Ovary (tissue), 9 donors: Measurements from ENCODE around the gene TTC23. TPM values are rescaled to one million over a fixed set of nuclear protein-coding genes. Genes with fewer than 3 reads are reported as not detected.

Source experiments
- DNase-seq, 5 donors: peaks; one replicate each; pipeline ENCODE4 v3.0.0-alpha.2; 2019 to 2020
- H3K27ac ChIP-seq, 2 donors: fragments of 200-600 bp; one replicate each; pipeline versions ENCODE4 v1.5.1 to v1.8.0; 2019 to 2022
- H3K27me3 ChIP-seq: fragments of 200-600 bp; one replicate; pipeline ENCODE4 v1.8.0; 2022
- H3K36me3 ChIP-seq: fragments of 200-600 bp; sonication (generic); one replicate; pipeline ENCODE4 v1.5.1; 2019
- H3K4me1 ChIP-seq: one replicate; pipeline ENCODE4 v1.8.1; 2013; ENCODE audit warnings: mild to moderate bottlenecking, moderate library complexity; ENCODE audit not compliant: insufficient read depth
- H3K4me3 ChIP-seq: fragments of 200-600 bp; sonication (generic); one replicate; pipeline ENCODE4 v1.5.1; 2017
- H3K9me3 ChIP-seq, 2 donors: fragments of 200-600 bp in 1 of 2; sonication (generic) in 1 of 2; one replicate each; pipeline versions ENCODE4 v1.5.1 to v1.8.1; 2013 to 2019; ENCODE audit warnings: mild to moderate bottlenecking in 1 of 2, moderate library complexity in 1 of 2
- CTCF ChIP-seq, 3 donors: fragments of 450-650 bp in 2 of 3; fragments of 200-600 bp in 1 of 3; IDR thresholded peaks; one replicate each; pipeline versions ENCODE4 v1.5.1 to v1.8.0; 2016 to 2022; ENCODE audit warnings: antibody characterized with exemption in 3 of 3, mild to moderate bottlenecking in 1 of 3
- EP300 ChIP-seq: sonication (generic); formaldehyde crosslinking; IDR thresholded peaks from one replicate; pipeline ENCODE4 v1.6.1; 2017; ENCODE audit warnings: antibody characterized with exemption
- POLR2A ChIP-seq: fragments of 450-650 bp; IDR thresholded peaks from one replicate; pipeline ENCODE4 v1.6.1; 2017; ENCODE audit warnings: antibody characterized with exemption, mild to moderate bottlenecking, moderate library complexity
- WGBS, 3 donors: extraction: QIAGEN DNeasy Blood & Tissue Kit in 1 of 3; methylation state at CpG; one replicate each; pipeline versions ENCODE4 v1.1.5 to v1.1.7; 2013 to 2017; 5-methylcytosine and 5-hydroxymethylcytosine counted together
- intact Hi-C, 4 donors: fragments of 100-400 bp; cut with DNase I; formaldehyde crosslinking; loops; one replicate each; pipeline versions ENCODE4 v1.11.0 to v1.15.1; 2022 to 2023
- polyA plus RNA-seq, 2 donors: library from polyadenylated mRNA; stranded (reverse); fragments of 200-250 nt in 1 of 2; fragments of 350-450 nt in 1 of 2; fragmentation: Illumina TruSeq in 1 of 2; extraction: RNeasy Lipid Tissue Mini Kit (QIAGEN cat#74804) in 1 of 2; gene quantifications; one replicate each; pipeline ENCODE4 v1.2.3, GENCODE V29; 2013 to 2014
- total RNA-seq, 7 donors: library from RNA; depleted of rRNA in 2 of 7; stranded (reverse); fragments of >200 nt in 2 of 7; fragmentation: NEBNext Ultra II Directional in 3 of 7; extraction: Animal tissue kit (Norgen Biotek cat#: 25700) in 3 of 7; gene quantifications; one replicate each; pipeline versions ENCODE4 v1.1.0 to v1.2.4, GENCODE V29; 2016 to 2023
- donor health status: DM: no; HTN: no; CAD: no; lungs with moderate emphysema.
- donor health status: DM: no; HTN: no; CAD: no.
- donor health status: Bipolar disorder and iron deficiency.
- donor health status: DM: yes; HTN: yes; CAD: no.
- donor health status: DM: no; HTN: no; CAD: no.
- donor health status: DM: yes; HTN: yes; CAD: no.

Gene TTC23
- total and polyA plus RNA-seq, 9 donors, result 15.9 to 35.8 (median 25.8) TPM

GRCh38 chr15:99232740-99233139, 16.6 kb downstream of the TTC23 start:
- no peaks in the 10 kb centered on the region for H3K27me3 ChIP-seq
- no peak overlapping the region for H3K27ac ChIP-seq
- DNase-seq, result no peak
- intact Hi-C loops, result no loop called here
- no peaks in the 10 kb centered on the region for H3K9me3 ChIP-seq
- H3K4me1 ChIP-seq, result no peaks in the 10 kb centered on the region
- no peaks in the 10 kb centered on the region for H3K36me3 ChIP-seq
- no peak overlapping the region for H3K4me3 ChIP-seq
- WGBS, 3 donors, result 94 to 100% (median 98%) methylated on average over 2 of the region's 2 CpGs
- no peak for TF ChIP-seq CTCF (IDR thresholded peaks at IDR 0.05)
- TF ChIP-seq EP300, result no peak
- TF ChIP-seq POLR2A, result no peak

- no peaks in the 10 kb centered on the region for H3K36me3 ChIP-seq
- TF ChIP-seq CTCF (IDR thresholded peaks at IDR 0.05) (no peak), EP300 (no peak), POLR2A (no peak)
- no peaks in the 10 kb centered on the region for H3K9me3 ChIP-seq
- no peak overlapping the region for H3K4me3 ChIP-seq
- intact Hi-C loops, result no loop called here
- no peak overlapping the region for H3K27ac ChIP-seq
- H3K4me1 ChIP-seq, result no peaks in the 10 kb centered on the region
- no peak for DNase-seq
- WGBS, 3 donors, result 93 to 94% (median 93%) methylated on average over 4 of the region's 4 CpGs
- no peaks in the 10 kb centered on the region for H3K27me3 ChIP-seq
Measured at GRCh38 chr15:99230867-99231266, 18.5 kb downstream of the TTC23 start.

- DNase-seq, result no peak
- no peaks in the 10 kb centered on the region for H3K4me1 ChIP-seq
- no peaks in the 10 kb centered on the region for H3K9me3 ChIP-seq
- H3K27me3 ChIP-seq, result no peaks in the 10 kb centered on the region
- no peak overlapping the region for H3K27ac ChIP-seq
- no peak for TF ChIP-seq CTCF (IDR thresholded peaks at IDR 0.05)
- TF ChIP-seq EP300, result no peak
- no peak for TF ChIP-seq POLR2A
- WGBS, 3 donors, result 93 to 96% (median 95%) methylated on average over 3 of the region's 3 CpGs
- intact Hi-C loops, result no loop called here
- H3K36me3 ChIP-seq, result no peaks in the 10 kb centered on the region
- H3K4me3 ChIP-seq, result no peak overlapping the region
Measured at GRCh38 chr15:99228120-99228770, 21.1 kb downstream of the TTC23 start.

GRCh38 chr15:99226802-99227201, 22.6 kb downstream of the TTC23 start:
- Histone ChIP-seq H3K9me3 (no peaks in the 10 kb centered on the region), H3K27ac (no peak overlapping the region), H3K4me1 (no peaks in the 10 kb centered on the region), H3K27me3 (no peaks in the 10 kb centered on the region), H3K4me3 (no peak overlapping the region), H3K36me3 (no peaks in the 10 kb centered on the region)
- WGBS, 3 donors, result 52 to 87% (median 60%) methylated on average over 3 of the region's 3 CpGs
- no peak for DNase-seq
- intact Hi-C loops, result no loop called here
- TF ChIP-seq CTCF (IDR thresholded peaks at IDR 0.05) (no peak), POLR2A (no peak), EP300 (no peak)
